Brain microvascular endothelial cell (primary cell): ENCODE results near the gene XPO1.
"Not testable (repeated sequence)": the region's sequence is repeated elsewhere in the genome, so short reads cannot be mapped to it uniquely, and the experiment has no call there.

Experiments used
- DNase-seq: peaks from one replicate; pipeline ENCODE4 v3.0.0-alpha.2; 2020
- H3K27ac ChIP-seq: fragments of 250-450 bp; sonication (Bioruptor Pico); 2 replicates; pipeline ENCODE4 v1.5.1; 2020; ENCODE audit warnings: mild to moderate bottlenecking, moderate library complexity
- H3K27me3 ChIP-seq: fragments of 250-450 bp; sonication (Bioruptor Pico); replicated peaks from 2 replicates; pipeline ENCODE4 v1.5.1; 2020; ENCODE audit warnings: mild to moderate bottlenecking
- H3K36me3 ChIP-seq: fragments of 250-450 bp; sonication (Bioruptor Pico); replicated peaks from 2 replicates; pipeline ENCODE4 v1.5.1; 2020; ENCODE audit warnings: mild to moderate bottlenecking
- H3K4me3 ChIP-seq: 2 replicates; pipeline ENCODE4 v1.5.1; 2011; ENCODE audit warnings: low read depth, mild to moderate bottlenecking, control low read depth, low read length, moderate library complexity
- in situ Hi-C: cut with HindIII; loops from 2 replicates; pipeline ENCODE4 v1.10.0; 2017; ENCODE audit warnings: low sequenced_read_pairs, low pct_ligation_motif_present
- TF ChIP-seq, protein P1 (sequence below): IDR thresholded peaks from 2 replicates; pipeline ENCODE4 v1.5.1; 2011; ENCODE audit warnings: low read depth, mild to moderate bottlenecking, moderate library complexity, low read length, control low read depth, inconsistent platforms; ENCODE audit errors: missing control alignments

XPO1 gene

GRCh38 chr2:61456070-61456745, 81.9 kb downstream of the XPO1 start:
- in situ Hi-C loops: no loop called here
- Histone ChIP-seq H3K27ac (no peak overlapping the region), H3K36me3 (no peaks in the 10 kb centered on the region), H3K27me3 (no peaks in the 10 kb centered on the region), H3K4me3 (no peak overlapping the region)
- DNase-seq: no peak
- TF ChIP-seq, protein P1, sequence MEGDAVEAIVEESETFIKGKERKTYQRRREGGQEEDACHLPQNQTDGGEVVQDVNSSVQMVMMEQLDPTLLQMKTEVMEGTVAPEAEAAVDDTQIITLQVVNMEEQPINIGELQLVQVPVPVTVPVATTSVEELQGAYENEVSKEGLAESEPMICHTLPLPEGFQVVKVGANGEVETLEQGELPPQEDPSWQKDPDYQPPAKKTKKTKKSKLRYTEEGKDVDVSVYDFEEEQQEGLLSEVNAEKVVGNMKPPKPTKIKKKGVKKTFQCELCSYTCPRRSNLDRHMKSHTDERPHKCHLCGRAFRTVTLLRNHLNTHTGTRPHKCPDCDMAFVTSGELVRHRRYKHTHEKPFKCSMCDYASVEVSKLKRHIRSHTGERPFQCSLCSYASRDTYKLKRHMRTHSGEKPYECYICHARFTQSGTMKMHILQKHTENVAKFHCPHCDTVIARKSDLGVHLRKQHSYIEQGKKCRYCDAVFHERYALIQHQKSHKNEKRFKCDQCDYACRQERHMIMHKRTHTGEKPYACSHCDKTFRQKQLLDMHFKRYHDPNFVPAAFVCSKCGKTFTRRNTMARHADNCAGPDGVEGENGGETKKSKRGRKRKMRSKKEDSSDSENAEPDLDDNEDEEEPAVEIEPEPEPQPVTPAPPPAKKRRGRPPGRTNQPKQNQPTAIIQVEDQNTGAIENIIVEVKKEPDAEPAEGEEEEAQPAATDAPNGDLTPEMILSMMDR: no peak

- H3K36me3 ChIP-seq, DNase-seq, H3K27me3 ChIP-seq, in situ Hi-C loops, H3K27ac ChIP-seq, H3K4me3 ChIP-seq: not testable (repeated sequence)
Observed at GRCh38 chr2:61454972-61455371, 83.2 kb downstream of the XPO1 start.

- H3K27ac ChIP-seq: no peak overlapping the region
- no peaks in the 10 kb centered on the region for H3K27me3 ChIP-seq
- no peak overlapping the region for H3K4me3 ChIP-seq
- in situ Hi-C loops: no loop called here
- H3K36me3 ChIP-seq: no peaks in the 10 kb centered on the region
- DNase-seq: no peak
- TF ChIP-seq, protein P1: no peak
Observed at GRCh38 chr2:61454383-61454782, 83.8 kb downstream of the XPO1 start.

DNA sequence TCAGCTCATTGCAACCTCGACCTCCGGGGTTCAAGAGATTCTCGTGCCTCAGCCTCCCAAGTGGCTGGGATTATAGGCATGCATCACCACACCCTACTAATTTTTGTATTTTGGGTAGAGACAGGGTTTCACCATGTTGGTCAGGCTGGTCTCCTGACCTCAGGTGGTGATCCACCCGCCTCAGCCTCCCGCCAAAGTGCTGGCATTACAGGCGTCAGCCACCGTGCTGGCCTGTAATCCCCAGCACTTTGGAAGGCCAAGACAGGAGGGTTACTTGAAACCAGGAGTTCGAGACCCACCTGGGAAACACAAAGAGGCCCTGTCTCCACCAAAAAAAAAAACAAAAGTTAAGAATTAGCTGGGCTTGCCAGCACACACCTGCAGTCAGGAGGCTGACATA, 85.8 kb downstream of the XPO1 start:
- no peak overlapping the region for H3K4me3 ChIP-seq
- H3K27ac ChIP-seq: no peak overlapping the region
- DNase-seq: no peak
- TF ChIP-seq, protein P1: no peak
- in situ Hi-C loops: no loop called here
- H3K27me3 ChIP-seq: no peaks in the 10 kb centered on the region
- H3K36me3 ChIP-seq: no peaks in the 10 kb centered on the region

GRCh38 chr2:61451178-61451577, 87.0 kb downstream of the XPO1 start:
- TF ChIP-seq, protein P1: no peak
- Histone ChIP-seq H3K36me3 (no peaks in the 10 kb centered on the region), H3K27ac (no peak overlapping the region), H3K4me3 (no peak overlapping the region), H3K27me3 (no peaks in the 10 kb centered on the region)
- DNase-seq: no peak
- in situ Hi-C loops: no loop called here

- Histone ChIP-seq H3K27me3 (no peaks in the 10 kb centered on the region), H3K36me3 (no peaks in the 10 kb centered on the region), H3K4me3 (no peak overlapping the region), H3K27ac (no peak overlapping the region)
- TF ChIP-seq, protein P1: no peak
- DNase-seq: no peak
- in situ Hi-C loops: no loop called here
Observed at GRCh38 chr2:61450144-61450543, 88.0 kb downstream of the XPO1 start.
